Bone marrow (tissue), 2 donors: Measurements from ENCODE around the gene PRKD2.
A peak's percentile ranks its signal among the peaks of the same experiment; 100 is the strongest.

Experiments used
- DNase-seq, 2 donors: peaks; one replicate each; lab custom pipeline; 2025; lab: John Stamatoyannopoulos, UW

PRKD2 gene

GRCh38 chr19:46704379-46705076, 12.4 kb downstream of the PRKD2 start:
- peak; percentile 69 to 72 for DNase-seq

- DNase-seq = no peak
These were observed 16.2 kb downstream of the PRKD2 start for GRCh38 chr19:46700704-46701103.

- no peak for DNase-seq
These were observed 18.3 kb downstream of the PRKD2 start for GRCh38 chr19:46698395-46699321.

- DNase-seq = no peak
These were observed 19.5 kb downstream of the PRKD2 start for GRCh38 chr19:46697204-46697960.

- DNase-seq = no peak
These were observed 20.1 kb downstream of the PRKD2 start for GRCh38 chr19:46696866-46697203.

- DNase-seq = no peak
These were observed 20.9 kb downstream of the PRKD2 start for GRCh38 chr19:46696052-46696451.

- DNase-seq = no peak
These were observed 23.2 kb downstream of the PRKD2 start for GRCh38 chr19:46693760-46694159.

- no peak for DNase-seq
These were observed 23.8 kb downstream of the PRKD2 start for GRCh38 chr19:46692918-46693722.

GRCh38 chr19:46691948-46692347, 25.0 kb downstream of the PRKD2 start:
- no peak for DNase-seq

- no peak for DNase-seq
These were observed 25.8 kb downstream of the PRKD2 start for GRCh38 chr19:46691104-46691503.

GRCh38 chr19:46689358-46689757, 27.6 kb downstream of the PRKD2 start:
- no peak for DNase-seq

GRCh38 chr19:46687438-46688145, 29.3 kb downstream of the PRKD2 start:
- DNase-seq = no peak

GRCh38 chr19:46685189-46685588, 31.7 kb downstream of the PRKD2 start:
- DNase-seq = no peak

GRCh38 chr19:46678110-46678732, 38.7 kb downstream of the PRKD2 start:
- no peak for DNase-seq

GRCh38 chr19:46674416-46675178, 42.3 kb downstream of the PRKD2 start:
- no peak for DNase-seq

- no peak for DNase-seq
These were observed 46.1 kb downstream of the PRKD2 start for GRCh38 chr19:46670813-46671212.

- no peak for DNase-seq
These were observed 48.3 kb downstream of the PRKD2 start for GRCh38 chr19:46668662-46669061.

GRCh38 chr19:46665072-46665471, 51.8 kb downstream of the PRKD2 start:
- DNase-seq = no peak

- DNase-seq = peak; percentile 39 to 85
These were observed 55.0 kb downstream of the PRKD2 start for GRCh38 chr19:46661735-46662592.
